Measurements from ENCODE around the gene GALNT9. TPM values are rescaled to one million over a fixed set of nuclear protein-coding genes. Genes with fewer than 3 reads are reported as not detected.
"Not testable (repeated sequence)": the region's sequence is repeated elsewhere in the genome, so short reads cannot be mapped to it uniquely, and the experiment has no call there.

GALNT9 gene
- total RNA-seq, 2 experiments from 2014 or later, result not detected

DNA sequence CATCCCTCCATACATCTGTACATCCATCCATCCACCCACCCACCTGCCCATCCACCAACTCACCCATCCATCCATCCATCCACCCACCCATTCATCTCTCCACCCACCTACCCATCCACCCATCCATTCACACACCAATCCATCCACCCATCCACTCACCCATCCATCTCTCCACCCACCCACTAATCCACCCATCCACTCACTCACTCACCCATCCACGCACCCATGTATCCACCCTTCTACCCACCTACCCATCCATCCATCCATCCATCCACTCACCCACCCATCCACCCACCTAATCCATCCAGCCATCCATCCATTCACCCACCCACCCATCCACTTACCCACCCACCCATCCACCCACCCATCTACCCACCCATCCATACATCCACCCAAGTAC, 16.2 kb downstream of the GALNT9 start:
- DNase-seq, result no peak
- H3K27me3 Mint-ChIP-seq, result no peaks in the 10 kb centered on the region
- H3K9me3 Mint-ChIP-seq, result peaks cover 17% of the 10 kb centered on the region
- no peaks in the 10 kb centered on the region for H3K4me1 Mint-ChIP-seq
- H3K4me3 Mint-ChIP-seq, result no peak overlapping the region
- ChIA-PET POLR2A (no interaction called here), CTCF (no interaction called here)
- H3K27ac Mint-ChIP-seq, result no peak overlapping the region
- H3K36me3 Mint-ChIP-seq (ENCODE audit: low read depth), result no peaks in the 10 kb centered on the region

DNA sequence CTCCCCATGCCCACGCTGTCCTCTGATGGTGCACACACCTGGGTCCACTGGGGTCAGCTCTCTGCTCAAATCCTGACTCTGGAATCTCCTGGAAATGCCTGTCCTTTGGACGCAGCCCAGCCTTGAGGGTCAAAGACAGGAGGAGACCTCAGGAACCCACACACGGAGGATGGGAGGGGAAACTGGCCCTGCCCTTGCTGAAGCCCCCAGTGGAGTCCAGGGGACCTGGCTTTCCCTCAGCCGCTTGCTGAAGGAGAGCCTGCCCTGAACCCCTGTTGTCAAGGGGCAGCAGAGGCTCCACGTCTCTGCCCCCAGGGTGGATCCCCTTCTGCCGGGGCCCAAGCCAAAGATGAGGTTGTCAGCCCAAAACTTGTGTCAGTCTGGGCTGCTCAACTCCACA, 16.9 kb downstream of the GALNT9 start:
- H3K27ac Mint-ChIP-seq, result no peak overlapping the region
- POLR2A ChIA-PET, result no interaction called here
- H3K9me3 Mint-ChIP-seq, result peaks cover 17% of the 10 kb centered on the region
- no peaks in the 10 kb centered on the region for H3K27me3 Mint-ChIP-seq
- no peak overlapping the region for H3K4me3 Mint-ChIP-seq
- DNase-seq, result no peak
- H3K36me3 Mint-ChIP-seq (ENCODE audit: low read depth), result no peaks in the 10 kb centered on the region
- CTCF ChIA-PET, result no interaction called here
- H3K4me1 Mint-ChIP-seq, result no peaks in the 10 kb centered on the region

DNA sequence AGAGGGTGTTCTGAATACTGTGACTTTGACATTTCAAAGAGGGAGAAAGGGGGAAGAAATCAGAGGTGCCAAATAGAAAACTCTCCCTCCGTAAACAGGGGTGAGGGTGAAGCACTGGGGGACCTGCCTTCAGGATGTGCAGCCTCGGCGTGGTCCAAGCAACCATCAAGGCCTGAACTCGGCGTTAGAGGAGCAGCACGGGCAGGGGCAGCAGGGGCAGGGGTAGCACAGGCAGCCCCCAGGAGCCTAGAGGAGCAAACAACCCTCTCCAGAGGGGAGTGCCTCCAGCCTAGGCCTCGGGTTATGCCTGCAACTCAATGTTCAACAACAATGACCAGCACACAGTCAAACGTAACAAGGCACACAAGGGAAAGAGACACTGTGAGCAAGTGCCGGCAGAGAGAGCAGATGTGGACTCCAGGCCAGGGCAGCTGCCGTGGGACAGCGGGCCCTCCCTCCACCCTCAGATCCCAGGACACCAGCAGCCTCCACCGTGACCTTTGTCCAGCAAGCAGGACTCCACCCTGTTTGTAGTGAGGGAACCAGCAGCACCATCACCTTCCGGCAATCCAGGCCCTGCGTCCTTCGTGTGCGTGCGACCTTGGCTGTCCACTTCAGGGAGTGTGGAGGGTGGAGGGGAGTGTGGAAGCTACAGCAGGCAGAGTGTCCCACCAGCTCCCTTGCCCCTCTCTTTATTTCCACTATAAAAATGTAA, 18.0 kb downstream of the GALNT9 start:
- H3K4me3 Mint-ChIP-seq, result no peak overlapping the region
- DNase-seq, result no peak
- ChIA-PET CTCF (no interaction called here), POLR2A (no interaction called here)
- no peak overlapping the region for H3K27ac Mint-ChIP-seq
- H3K4me1 Mint-ChIP-seq, result no peaks in the 10 kb centered on the region
- peaks cover 20% of the 10 kb centered on the region for H3K9me3 Mint-ChIP-seq
- H3K36me3 Mint-ChIP-seq (ENCODE audit: low read depth), result no peaks in the 10 kb centered on the region
- H3K27me3 Mint-ChIP-seq, result no peaks in the 10 kb centered on the region

DNA sequence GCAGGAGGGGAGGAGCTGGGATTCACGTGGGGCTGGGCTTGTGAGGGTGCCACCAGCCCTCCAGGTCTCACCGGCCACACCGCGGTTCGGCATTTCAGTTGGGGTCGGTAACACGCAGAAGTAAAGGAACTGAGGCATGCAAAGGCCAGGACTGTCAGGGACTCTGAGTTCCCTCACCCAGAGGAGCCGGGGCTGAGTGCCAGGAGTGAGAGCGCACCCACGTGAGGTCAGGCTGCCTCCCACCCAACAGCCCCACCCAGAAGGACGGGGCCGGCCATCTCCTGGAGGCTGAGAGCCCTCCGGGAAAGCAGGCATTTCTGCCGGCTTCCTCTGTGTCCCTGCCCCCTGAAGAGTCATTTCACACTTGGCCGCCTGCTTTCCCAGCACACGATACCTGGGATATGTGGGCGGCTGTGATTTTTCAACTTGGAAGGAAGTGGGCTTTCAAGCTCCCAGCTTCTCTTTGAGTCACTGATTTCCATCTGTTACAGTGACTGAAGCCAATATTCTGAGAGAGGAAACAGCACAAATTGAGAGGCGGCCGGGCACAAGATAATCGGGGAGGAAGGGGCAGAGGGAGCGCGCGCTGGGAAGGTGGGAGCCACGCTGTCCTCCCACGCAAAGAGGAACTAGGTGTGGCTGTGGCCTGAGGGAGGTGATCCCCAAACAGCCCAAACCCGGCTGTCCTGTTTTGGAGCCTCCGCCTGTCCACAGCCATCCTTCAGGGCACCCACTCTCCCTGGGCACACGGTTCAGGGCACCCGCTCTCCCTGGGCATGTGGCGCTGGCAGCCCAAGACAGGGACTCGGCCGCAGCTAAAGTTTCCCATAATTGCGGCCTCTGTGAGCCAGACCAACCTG, 19.0 kb downstream of the GALNT9 start:
- H3K36me3 Mint-ChIP-seq (ENCODE audit: low read depth), result no peaks in the 10 kb centered on the region
- CTCF ChIA-PET, result no interaction called here
- no peak for DNase-seq
- no peaks in the 10 kb centered on the region for H3K27me3 Mint-ChIP-seq
- POLR2A ChIA-PET, result no interaction called here
- H3K4me1 Mint-ChIP-seq, result no peaks in the 10 kb centered on the region
- no peak overlapping the region for H3K4me3 Mint-ChIP-seq
- H3K27ac Mint-ChIP-seq, result no peak overlapping the region
- peaks cover 20% of the 10 kb centered on the region for H3K9me3 Mint-ChIP-seq

DNA sequence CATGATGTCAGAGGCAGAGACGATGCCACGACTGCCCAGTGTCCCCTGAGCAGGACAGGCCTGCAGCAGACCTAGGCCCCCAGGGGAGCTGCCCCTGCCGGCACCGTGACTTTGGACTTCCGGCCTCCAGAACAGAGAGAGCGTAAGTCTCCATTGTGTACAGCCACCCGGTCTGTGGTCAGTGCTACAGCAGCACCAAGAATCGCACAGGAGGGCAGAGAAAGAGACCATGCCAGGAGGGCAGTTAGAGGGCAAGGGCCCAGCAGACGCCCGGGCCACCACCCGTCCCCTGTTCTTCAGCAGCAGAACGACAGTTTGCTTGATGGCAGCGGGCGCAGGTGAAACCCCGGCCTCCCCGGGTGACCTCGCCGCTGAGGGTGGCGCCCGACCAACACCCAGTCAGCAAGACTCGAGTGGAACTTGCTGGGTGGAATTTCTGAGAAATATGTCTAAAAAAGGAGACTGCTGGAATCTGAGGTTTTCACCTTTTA, 19.7 kb downstream of the GALNT9 start:
- Mint-ChIP-seq H3K27me3 (no peaks in the 10 kb centered on the region), H3K9me3 (peaks cover 20% of the 10 kb centered on the region), H3K27ac (no peak overlapping the region), H3K4me1 (no peaks in the 10 kb centered on the region), H3K36me3 (ENCODE audit: low read depth) (no peaks in the 10 kb centered on the region), H3K4me3 (no peak overlapping the region)
- CTCF ChIA-PET, result no interaction called here
- POLR2A ChIA-PET, result no interaction called here
- DNase-seq, result no peak

DNA sequence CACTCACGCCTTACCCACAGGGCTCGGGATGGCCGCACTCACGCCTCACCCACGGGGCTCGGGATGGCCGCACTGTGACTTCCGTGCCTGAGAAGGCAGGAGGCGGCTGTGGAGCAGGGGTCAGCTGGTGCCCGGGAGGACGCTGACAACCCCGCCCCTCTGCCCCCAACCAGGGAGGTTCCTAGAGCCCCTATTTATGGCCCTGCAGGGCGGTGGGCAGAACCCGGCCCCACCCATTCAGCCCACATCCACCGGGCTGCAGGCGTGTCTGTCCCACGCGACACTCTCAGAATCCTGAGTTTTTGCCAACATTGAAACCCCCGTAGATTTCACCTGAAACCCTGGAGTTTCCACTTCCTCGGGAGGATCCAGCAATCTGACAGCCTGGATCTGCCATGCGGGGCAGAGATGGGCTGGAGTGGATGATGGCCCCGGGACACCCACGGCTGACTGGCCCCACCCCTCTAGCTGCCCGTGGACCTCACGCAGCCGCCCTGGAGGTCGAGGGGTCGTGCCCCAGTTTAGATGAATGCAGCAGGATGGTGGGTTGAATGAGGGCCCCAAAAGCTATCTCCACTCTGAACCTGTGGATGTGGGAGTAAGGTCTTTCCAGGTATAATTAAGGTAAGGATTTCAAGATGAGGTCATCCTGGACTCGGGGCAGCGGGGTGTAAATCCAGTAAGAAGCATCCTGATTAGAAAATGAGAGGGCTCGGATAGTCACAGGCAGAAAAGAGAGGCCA, 20.4 kb downstream of the GALNT9 start:
- no peak for DNase-seq
- ChIA-PET POLR2A (no interaction called here), CTCF (no interaction called here)
- Mint-ChIP-seq H3K4me1 (no peaks in the 10 kb centered on the region), H3K27ac (no peak overlapping the region), H3K4me3 (no peak overlapping the region), H3K27me3 (no peaks in the 10 kb centered on the region), H3K9me3 (peaks cover 17% of the 10 kb centered on the region), H3K36me3 (ENCODE audit: low read depth) (no peaks in the 10 kb centered on the region)

DNA sequence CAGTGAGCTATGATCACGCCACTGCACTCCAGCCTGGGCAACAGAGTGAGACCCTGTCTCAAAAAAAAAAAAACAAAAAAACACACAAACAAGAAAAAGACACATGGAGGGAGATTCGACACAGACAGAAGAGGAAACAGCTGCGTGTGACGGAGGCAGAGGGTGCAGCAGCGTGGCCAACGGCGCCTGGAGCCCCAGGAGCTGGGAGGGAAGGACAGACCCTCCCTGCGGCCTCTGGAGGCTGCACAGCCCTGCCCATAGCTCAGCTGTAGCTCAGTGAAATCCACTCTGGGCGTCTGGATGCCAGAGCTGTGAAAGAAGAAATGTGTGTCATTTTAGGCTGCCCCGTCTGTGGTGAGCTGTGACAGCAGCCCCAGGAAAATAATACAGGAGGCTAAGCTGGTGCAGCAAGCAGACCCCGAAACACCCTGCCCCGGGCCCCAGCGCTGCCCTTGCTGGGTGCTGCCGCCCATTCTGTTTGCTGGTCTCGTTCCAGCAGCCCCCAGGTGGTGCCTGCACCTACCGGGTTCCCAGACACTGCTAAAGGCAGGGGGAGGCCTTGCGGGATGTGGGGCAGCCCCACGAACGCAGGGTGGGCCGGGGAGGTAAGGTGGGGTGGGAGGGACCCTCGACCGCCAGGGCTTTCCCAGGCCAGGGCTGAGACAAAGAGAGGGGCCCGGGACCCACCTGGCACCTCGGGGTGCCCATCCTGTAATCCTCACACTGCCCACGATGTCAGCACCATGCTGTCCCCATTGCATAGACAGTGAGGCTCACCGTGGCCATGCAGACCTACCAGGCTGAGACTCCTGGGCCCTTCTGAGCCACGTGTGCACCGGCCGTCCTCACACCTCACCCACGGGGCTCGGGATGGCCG, 21.2 kb downstream of the GALNT9 start:
- no peak for DNase-seq
- CTCF ChIA-PET, result no interaction called here
- POLR2A ChIA-PET, result no interaction called here

DNA sequence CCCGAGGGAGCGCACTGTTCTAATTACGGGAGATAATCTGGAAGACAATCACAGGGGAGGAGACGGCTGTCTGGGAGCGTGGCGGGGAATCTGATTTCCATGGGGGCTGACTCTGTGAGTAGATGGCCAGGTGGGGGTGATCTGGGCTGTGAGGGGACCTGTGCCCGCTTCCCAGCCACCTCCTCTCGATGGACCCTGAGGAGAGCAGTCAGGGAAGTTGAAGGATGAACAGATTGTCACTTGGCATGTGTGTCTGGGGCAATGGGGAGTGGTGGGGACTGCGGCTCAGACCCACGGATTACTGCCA, 22.6 kb downstream of the GALNT9 start:
- no peaks in the 10 kb centered on the region for H3K4me1 Mint-ChIP-seq
- H3K27ac Mint-ChIP-seq, result no peak overlapping the region
- H3K4me3 Mint-ChIP-seq, result no peak overlapping the region
- POLR2A ChIA-PET, result no interaction called here
- H3K9me3 Mint-ChIP-seq, result peaks cover 18% of the 10 kb centered on the region
- no peaks in the 10 kb centered on the region for H3K27me3 Mint-ChIP-seq
- H3K36me3 Mint-ChIP-seq (ENCODE audit: low read depth), result peaks cover 5% of the 10 kb centered on the region
- no peak for DNase-seq
- CTCF ChIA-PET, result no interaction called here

More for the DNA sequence above, 21.2 kb downstream of the GALNT9 start:
- H3K27me3 Mint-ChIP-seq, result no peaks in the 10 kb centered on the region
- H3K4me1 Mint-ChIP-seq, result no peaks in the 10 kb centered on the region
- peaks cover 17% of the 10 kb centered on the region for H3K9me3 Mint-ChIP-seq
- H3K27ac Mint-ChIP-seq, result no peak overlapping the region
- no peak overlapping the region for H3K4me3 Mint-ChIP-seq
- no peaks in the 10 kb centered on the region for H3K36me3 Mint-ChIP-seq (ENCODE audit: low read depth)

DNA sequence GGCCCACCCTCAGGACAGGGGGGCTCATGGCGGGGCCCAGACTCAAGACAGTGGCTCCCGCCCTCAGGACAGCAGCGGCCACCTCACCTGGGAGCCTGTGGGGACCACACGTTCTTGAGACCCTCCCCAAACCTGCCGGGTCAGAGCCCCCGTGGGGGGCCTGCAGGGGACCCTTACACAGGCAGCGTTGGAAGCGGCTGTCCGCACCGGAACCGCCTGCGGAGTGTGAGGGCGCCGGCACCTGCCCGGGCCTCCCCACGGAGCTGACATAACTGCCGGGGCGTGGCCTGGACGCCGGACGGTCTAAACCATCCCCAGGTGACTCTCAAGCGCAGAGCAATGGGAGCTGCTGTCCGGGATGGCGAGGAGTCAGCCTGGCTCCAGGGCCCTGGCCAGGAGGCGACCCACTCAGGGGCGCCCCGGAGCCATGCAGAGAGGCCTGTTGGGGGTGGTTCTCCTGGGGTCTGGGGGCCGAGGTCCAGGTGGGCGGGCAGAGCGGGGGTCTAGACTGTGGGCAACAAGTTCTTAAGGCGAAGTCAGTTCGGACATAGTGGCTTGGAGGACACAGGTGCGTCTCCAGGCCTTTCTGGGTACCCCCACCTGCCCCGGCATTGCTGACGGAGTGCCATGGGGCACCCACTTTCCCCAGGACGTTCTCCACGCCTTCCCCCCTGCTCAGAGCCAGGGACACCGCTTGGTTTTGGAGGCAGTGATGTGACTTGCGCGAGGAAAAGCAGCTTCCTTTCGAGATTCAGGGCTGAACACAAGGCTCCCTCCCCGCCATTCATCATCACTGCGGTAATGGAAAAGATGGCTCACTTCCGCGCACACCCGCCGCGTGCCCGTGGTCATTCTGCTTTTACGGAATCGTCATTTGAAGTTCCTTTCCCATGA, 23.2 kb downstream of the GALNT9 start:
- Mint-ChIP-seq H3K4me3 (no peak overlapping the region), H3K27me3 (no peaks in the 10 kb centered on the region), H3K4me1 (no peaks in the 10 kb centered on the region), H3K9me3 (peaks cover 12% of the 10 kb centered on the region), H3K27ac (no peak overlapping the region), H3K36me3 (ENCODE audit: low read depth) (peaks cover 5% of the 10 kb centered on the region)
- POLR2A ChIA-PET, result no interaction called here
- CTCF ChIA-PET, result no interaction called here
- DNase-seq, result no peak

DNA sequence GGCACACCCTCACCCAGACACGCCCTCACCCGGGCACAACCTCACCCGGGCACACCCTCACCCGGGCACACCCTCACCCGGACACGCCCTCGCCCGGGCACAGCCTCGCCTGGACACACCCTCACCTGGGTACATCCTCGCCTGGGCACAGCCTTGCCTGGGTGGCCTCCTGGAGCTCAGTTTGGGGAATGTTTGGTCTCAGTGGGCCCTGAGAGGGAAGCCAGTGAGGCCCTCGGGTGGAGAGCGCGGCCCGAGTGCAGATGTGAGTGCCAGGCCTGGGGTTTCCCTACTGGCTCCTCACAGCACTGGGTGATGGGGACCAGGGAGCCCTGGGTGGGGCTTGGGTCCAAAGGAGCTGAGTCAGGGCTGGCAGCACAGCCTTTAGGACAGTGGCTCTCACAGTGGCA, 23.8 kb downstream of the GALNT9 start:
- Mint-ChIP-seq H3K4me3 (no peak overlapping the region), H3K36me3 (ENCODE audit: low read depth) (peaks cover 5% of the 10 kb centered on the region), H3K27ac (no peak overlapping the region), H3K4me1 (no peaks in the 10 kb centered on the region), H3K27me3 (no peaks in the 10 kb centered on the region), H3K9me3 (peaks cover 6% of the 10 kb centered on the region)
- CTCF ChIA-PET, result no interaction called here
- POLR2A ChIA-PET, result no interaction called here
- DNase-seq, result no peak

DNA sequence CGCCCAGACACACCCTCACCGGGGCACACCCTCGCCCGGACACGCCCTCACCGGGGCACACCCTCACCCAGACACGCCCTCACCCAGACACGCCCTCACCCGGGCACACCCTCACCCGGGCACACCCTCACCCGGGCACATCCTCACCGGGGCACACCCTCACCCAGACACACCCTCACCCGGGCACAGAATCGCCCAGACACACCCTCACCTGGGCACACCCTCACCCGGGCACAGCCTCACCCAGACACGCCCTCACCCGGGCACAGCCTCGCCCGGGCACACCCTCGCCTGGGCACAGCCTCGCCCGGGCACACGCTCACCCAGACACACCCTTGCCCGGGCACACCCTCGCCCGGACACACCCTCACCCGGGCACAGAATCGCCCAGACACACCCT, 24.5 kb downstream of the GALNT9 start:
- POLR2A ChIA-PET; H3K27ac Mint-ChIP-seq; DNase-seq; CTCF ChIA-PET; H3K4me3 Mint-ChIP-seq; H3K27me3 Mint-ChIP-seq; H3K9me3 Mint-ChIP-seq; H3K36me3 Mint-ChIP-seq (ENCODE audit: low read depth); H3K4me1 Mint-ChIP-seq: not testable (repeated sequence)

DNA sequence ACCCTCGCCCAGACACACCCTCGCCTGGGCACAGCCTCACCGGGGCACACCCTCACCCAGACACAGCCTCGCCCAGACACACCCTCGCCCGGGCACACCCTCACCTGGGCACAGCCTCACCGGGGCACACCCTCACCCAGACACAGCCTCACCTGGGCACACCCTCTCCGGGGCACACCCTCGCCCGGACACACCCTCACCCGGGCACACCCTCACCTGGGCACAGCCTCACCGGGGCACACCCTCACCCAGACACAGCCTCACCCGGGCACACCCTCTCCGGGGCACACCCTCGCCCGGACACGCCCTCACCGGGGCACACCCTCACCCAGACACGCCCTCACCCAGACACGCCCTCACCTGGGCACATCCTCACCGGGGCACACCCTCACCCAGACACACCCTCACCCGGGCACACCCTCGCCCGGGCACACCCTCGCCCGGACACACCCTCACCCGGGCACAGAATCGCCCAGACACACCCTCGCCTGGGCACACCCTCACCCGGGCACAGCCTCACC, 25.5 kb downstream of the GALNT9 start:
- H3K9me3 Mint-ChIP-seq; H3K4me1 Mint-ChIP-seq; H3K4me3 Mint-ChIP-seq; POLR2A ChIA-PET; H3K27me3 Mint-ChIP-seq; H3K36me3 Mint-ChIP-seq (ENCODE audit: low read depth); H3K27ac Mint-ChIP-seq; CTCF ChIA-PET; DNase-seq: not testable (repeated sequence)

All from activated CD4-positive, alpha-beta memory T cell treated with anti-CD3 and anti-CD28 coated beads, Interleukin-2, amount 10 ng/mL, durations not matched to agents 7 days and 5 days (primary cell).